Measurements from ENCODE around the gene NGRN.

NGRN gene

GRCh38 chr15:90227816-90228772, 37.4 kb upstream of the NGRN start:
- no peak overlapping the region for H3K27ac ChIP-seq (ENCODE audit: low read depth, low read length)
- H3K27me3 ChIP-seq (ENCODE audit: low read length) = no peaks in the 10 kb centered on the region
- no peaks in the 10 kb centered on the region for H3K79me2 ChIP-seq (ENCODE audit: insufficient read depth, low read length)
- H3K9ac ChIP-seq (ENCODE audit: low read length) = no peak overlapping the region
- H3K9me3 ChIP-seq (ENCODE audit: insufficient read depth, low read length) = no peaks in the 10 kb centered on the region
- no peaks in the 10 kb centered on the region for H3K9me2 ChIP-seq (replicated peaks; ENCODE audit: insufficient read depth, low read length)
- H3F3A ChIP-seq (ENCODE audit: insufficient read depth) = no peaks in the 10 kb centered on the region
- H3K4me2 ChIP-seq (ENCODE audit: low read depth, low read length, poor library complexity, severe bottlenecking) = no peak overlapping the region
- TF ChIP-seq EZH2phosphoT487 (conservative IDR thresholded peaks at IDR 0.05; ENCODE audit: low read length) (no peak), CTCF (IDR thresholded peaks at IDR 0.05; ENCODE audit: insufficient read depth, low read length, poor library complexity, severe bottlenecking) (no peak)
- H2AFZ ChIP-seq (ENCODE audit: low read depth, low read length, severe bottlenecking) = no peak overlapping the region
- H4K20me1 ChIP-seq (ENCODE audit: low read depth, low read length) = no peaks in the 10 kb centered on the region
- H3K4me3 ChIP-seq (ENCODE audit: insufficient read depth, low read length, poor library complexity, severe bottlenecking) = no peak overlapping the region
- no peaks in the 10 kb centered on the region for H3K36me3 ChIP-seq (ENCODE audit: low read length)

- no peaks in the 10 kb centered on the region for H3F3A ChIP-seq (ENCODE audit: insufficient read depth)
- no peaks in the 10 kb centered on the region for H3K79me2 ChIP-seq (ENCODE audit: insufficient read depth, low read length)
- H3K9me2 ChIP-seq (replicated peaks; ENCODE audit: insufficient read depth, low read length) = no peaks in the 10 kb centered on the region
- H4K20me1 ChIP-seq (ENCODE audit: low read depth, low read length) = no peaks in the 10 kb centered on the region
- H3K4me3 ChIP-seq (ENCODE audit: insufficient read depth, low read length, poor library complexity, severe bottlenecking) = no peak overlapping the region
- H3K36me3 ChIP-seq (ENCODE audit: low read length) = no peaks in the 10 kb centered on the region
- H3K9ac ChIP-seq (ENCODE audit: low read length) = no peak overlapping the region
- H3K27me3 ChIP-seq (ENCODE audit: low read length) = no peaks in the 10 kb centered on the region
- H3K9me3 ChIP-seq (ENCODE audit: insufficient read depth, low read length) = no peaks in the 10 kb centered on the region
- H3K4me2 ChIP-seq (ENCODE audit: low read depth, low read length, poor library complexity, severe bottlenecking) = no peak overlapping the region
- no peak for TF ChIP-seq EZH2phosphoT487 (conservative IDR thresholded peaks at IDR 0.05; ENCODE audit: low read length)
- TF ChIP-seq CTCF (IDR thresholded peaks at IDR 0.05; ENCODE audit: insufficient read depth, low read length, poor library complexity, severe bottlenecking) = no peak
- H2AFZ ChIP-seq (ENCODE audit: low read depth, low read length, severe bottlenecking) = no peak overlapping the region
- H3K27ac ChIP-seq (ENCODE audit: low read depth, low read length) = no peak overlapping the region
These were observed 36.5 kb upstream of the NGRN start for GRCh38 chr15:90228960-90229359.

GRCh38 chr15:90230071-90230494, 35.4 kb upstream of the NGRN start:
- Histone ChIP-seq H4K20me1 (ENCODE audit: low read depth, low read length) (no peaks in the 10 kb centered on the region), H3K27ac (ENCODE audit: low read depth, low read length) (no peak overlapping the region), H3K9me2 (replicated peaks; ENCODE audit: insufficient read depth, low read length) (no peaks in the 10 kb centered on the region), H3K9ac (ENCODE audit: low read length) (no peak overlapping the region), H2AFZ (ENCODE audit: low read depth, low read length, severe bottlenecking) (no peak overlapping the region), H3K9me3 (ENCODE audit: insufficient read depth, low read length) (no peaks in the 10 kb centered on the region), H3K27me3 (ENCODE audit: low read length) (no peaks in the 10 kb centered on the region), H3F3A (ENCODE audit: insufficient read depth) (no peaks in the 10 kb centered on the region; the same call in 1 of the 2 replicates), H3K4me3 (ENCODE audit: insufficient read depth, low read length, poor library complexity, severe bottlenecking) (no peak overlapping the region), H3K4me2 (ENCODE audit: low read depth, low read length, poor library complexity, severe bottlenecking) (no peak overlapping the region), H3K36me3 (ENCODE audit: low read length) (no peaks in the 10 kb centered on the region), H3K79me2 (ENCODE audit: insufficient read depth, low read length) (no peaks in the 10 kb centered on the region)
- no peak for TF ChIP-seq CTCF (IDR thresholded peaks at IDR 0.05; ENCODE audit: insufficient read depth, low read length, poor library complexity, severe bottlenecking)
- no peak for TF ChIP-seq EZH2phosphoT487 (conservative IDR thresholded peaks at IDR 0.05; ENCODE audit: low read length)

Data from SU-DHL-6 (cell line).